ENCODE measurements around the gene TMEM138. TPM values are rescaled to one million over a fixed set of nuclear protein-coding genes. Genes with fewer than 3 reads are reported as not detected.

Gene TMEM138
- total and polyA plus RNA-seq, 5 donors from 2014 or later: 48.6 to 73.2 (median 59.9) TPM

- no peak overlapping the region for H3K4me3 ChIP-seq (ENCODE audit: low read depth, low read length)
- no peaks in the 10 kb centered on the region for H3K27me3 Mint-ChIP-seq
- H3K27ac ChIP-seq (ENCODE audit: insufficient read depth, low read length, poor library complexity, severe bottlenecking): no peak overlapping the region
- H3K4me3 Mint-ChIP-seq: no peak overlapping the region
- no peak overlapping the region for H3K27ac Mint-ChIP-seq
- ATAC-seq (ENCODE audit: low read depth in 2 of 2): no peak
- no peaks in the 10 kb centered on the region for H3K4me1 ChIP-seq (ENCODE audit: control insufficient read depth, insufficient read depth, low read length, poor library complexity, severe bottlenecking)
- H3K9me3 ChIP-seq (ENCODE audit: control insufficient read depth in 2 of 2, low read length in 2 of 2): no peaks in the 10 kb centered on the region
- H3K36me3 Mint-ChIP-seq: no peaks in the 10 kb centered on the region
- DNase-seq: no peak
- H3K36me3 ChIP-seq (ENCODE audit: control insufficient read depth, insufficient read depth, low read length): no peaks in the 10 kb centered on the region
- no peaks in the 10 kb centered on the region for H3K27me3 ChIP-seq (ENCODE audit: control insufficient read depth, insufficient read depth, low read length)
- H3K9me3 Mint-ChIP-seq: peaks cover 0 to 2% (median 0%) of the 10 kb centered on the region in 7 donors
- H3K4me1 Mint-ChIP-seq: peaks cover 0 to 9% (median 7%) of the 10 kb centered on the region in 4 donors
Observed at GRCh38 chr11:61384271-61385242, 22.4 kb downstream of the TMEM138 start.

DNA sequence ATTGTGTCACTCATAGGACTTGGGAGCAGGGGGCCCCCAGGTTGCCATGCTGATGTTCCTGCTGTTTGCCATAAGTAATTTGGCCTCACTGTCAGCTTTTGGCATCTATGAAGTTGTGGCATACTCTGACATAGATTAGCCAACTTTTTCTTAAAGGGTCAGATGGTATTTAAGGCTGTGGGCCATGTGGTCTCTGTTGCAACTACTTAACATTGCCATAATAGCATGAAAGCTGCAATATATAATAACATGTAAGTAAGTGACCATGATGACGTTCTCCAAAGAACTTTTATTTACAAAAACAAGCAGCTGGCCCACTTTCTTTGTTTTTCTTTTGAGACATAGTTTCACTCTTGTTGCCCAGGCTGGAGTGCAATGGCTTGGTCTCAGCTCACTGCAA lies 28.0 kb downstream of the TMEM138 start:
- DNase-seq (no peak), ATAC-seq (ENCODE audit: low read depth in 2 of 2) (no peak)
- Mint-ChIP-seq H3K27me3 (no peaks in the 10 kb centered on the region), H3K36me3 (peaks cover 8% of the 10 kb centered on the region), H3K4me3 (peak overlapping the region in 2 of 4 donors; percentile 7 to 16), H3K27ac (peak overlapping the region in 1 of 3 donors; percentile 42), H3K9me3 (peaks cover 0 to 2% (median 0%) of the 10 kb centered on the region in 7 donors), H3K4me1 (peaks cover 11 to 39% (median 21%) of the 10 kb centered on the region in 4 donors)
- H3K9me3 ChIP-seq (ENCODE audit: control insufficient read depth in 2 of 2, low read length in 2 of 2): no peaks in the 10 kb centered on the region
- no peak overlapping the region for H3K27ac ChIP-seq (ENCODE audit: insufficient read depth, low read length, poor library complexity, severe bottlenecking)
- H3K36me3 ChIP-seq (ENCODE audit: control insufficient read depth, insufficient read depth, low read length): peaks cover 3% of the 10 kb centered on the region
- H3K27me3 ChIP-seq (ENCODE audit: control insufficient read depth, insufficient read depth, low read length): no peaks in the 10 kb centered on the region
- H3K4me3 ChIP-seq (ENCODE audit: low read depth, low read length): no peak overlapping the region
- H3K4me1 ChIP-seq (ENCODE audit: control insufficient read depth, insufficient read depth, low read length, poor library complexity, severe bottlenecking): peaks cover 21% of the 10 kb centered on the region

GRCh38 chr11:61392981-61393595 lies 30.9 kb downstream of the TMEM138 start:
- DNase-seq (peak in 2 of 3 donors; percentile 18 to 48), ATAC-seq (ENCODE audit: low read depth in 2 of 2) (peak; percentile 27 to 28)
- Mint-ChIP-seq H3K27me3 (no peaks in the 10 kb centered on the region), H3K4me3 (peak overlapping the region; percentile 96 to 97 (median 96)), H3K36me3 (peaks cover 16% of the 10 kb centered on the region), H3K4me1 (peaks cover 5 to 35% (median 19%) of the 10 kb centered on the region in 4 donors), H3K9me3 (no peaks in the 10 kb centered on the region), H3K27ac (peak overlapping the region; percentile 97 to 100 (median 99))
- H3K4me3 ChIP-seq (ENCODE audit: low read depth, low read length): peak overlapping the region; percentile 86
- peaks cover 17% of the 10 kb centered on the region for H3K36me3 ChIP-seq (ENCODE audit: control insufficient read depth, insufficient read depth, low read length)
- H3K27me3 ChIP-seq (ENCODE audit: control insufficient read depth, insufficient read depth, low read length): no peaks in the 10 kb centered on the region
- peak overlapping the region; percentile 83 for H3K27ac ChIP-seq (ENCODE audit: insufficient read depth, low read length, poor library complexity, severe bottlenecking)
- peaks cover 21% of the 10 kb centered on the region for H3K4me1 ChIP-seq (ENCODE audit: control insufficient read depth, insufficient read depth, low read length, poor library complexity, severe bottlenecking)
- H3K9me3 ChIP-seq (ENCODE audit: control insufficient read depth in 2 of 2, low read length in 2 of 2): no peaks in the 10 kb centered on the region

GRCh38 chr11:61401173-61401572 lies 39.0 kb downstream of the TMEM138 start:
- no peak overlapping the region for H3K27ac ChIP-seq (ENCODE audit: insufficient read depth, low read length, poor library complexity, severe bottlenecking)
- no peaks in the 10 kb centered on the region for H3K9me3 ChIP-seq (ENCODE audit: control insufficient read depth in 2 of 2, low read length in 2 of 2)
- H3K27me3 ChIP-seq (ENCODE audit: control insufficient read depth, insufficient read depth, low read length): no peaks in the 10 kb centered on the region
- Mint-ChIP-seq H3K9me3 (no peaks in the 10 kb centered on the region), H3K36me3 (peaks cover 26% of the 10 kb centered on the region), H3K27ac (peak overlapping the region in 1 of 3 donors; percentile 27), H3K4me3 (no peak overlapping the region), H3K4me1 (peaks cover 3 to 9% (median 6%) of the 10 kb centered on the region in 4 donors), H3K27me3 (no peaks in the 10 kb centered on the region)
- H3K4me3 ChIP-seq (ENCODE audit: low read depth, low read length): no peak overlapping the region
- DNase-seq (no peak), ATAC-seq (ENCODE audit: low read depth in 2 of 2) (no peak)
- no peaks in the 10 kb centered on the region for H3K4me1 ChIP-seq (ENCODE audit: control insufficient read depth, insufficient read depth, low read length, poor library complexity, severe bottlenecking)
- peaks cover 61% of the 10 kb centered on the region for H3K36me3 ChIP-seq (ENCODE audit: control insufficient read depth, insufficient read depth, low read length)

DNA sequence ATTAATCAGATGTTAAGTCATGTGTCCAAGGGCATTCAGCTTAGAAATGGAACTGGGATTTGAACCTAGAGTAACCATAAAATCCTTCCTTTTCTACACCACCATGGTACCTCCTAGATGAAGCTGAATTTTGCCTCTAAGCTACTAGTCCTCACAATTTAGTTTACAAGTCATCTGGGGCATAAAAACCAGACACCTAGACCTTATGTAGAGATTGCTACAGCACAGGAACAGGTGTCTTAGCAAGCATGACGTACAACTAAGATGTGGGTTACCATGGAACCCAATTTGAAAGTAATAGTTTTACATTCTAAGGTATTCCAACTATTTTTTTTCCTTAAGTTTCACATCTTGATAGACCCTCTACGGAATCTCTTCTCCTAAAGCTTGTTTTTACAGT lies 39.4 kb downstream of the TMEM138 start:
- peaks cover 26% of the 10 kb centered on the region for H3K36me3 Mint-ChIP-seq
- H3K4me1 Mint-ChIP-seq: peaks cover 3 to 9% (median 6%) of the 10 kb centered on the region in 4 donors
- DNase-seq (no peak), ATAC-seq (ENCODE audit: low read depth in 2 of 2) (no peak)
- no peaks in the 10 kb centered on the region for H3K27me3 Mint-ChIP-seq
- no peak overlapping the region for H3K4me3 Mint-ChIP-seq
- Histone ChIP-seq H3K9me3 (ENCODE audit: control insufficient read depth in 2 of 2, low read length in 2 of 2) (no peaks in the 10 kb centered on the region), H3K27me3 (ENCODE audit: control insufficient read depth, insufficient read depth, low read length) (no peaks in the 10 kb centered on the region), H3K36me3 (ENCODE audit: control insufficient read depth, insufficient read depth, low read length) (peaks cover 65% of the 10 kb centered on the region), H3K4me3 (ENCODE audit: low read depth, low read length) (no peak overlapping the region), H3K4me1 (ENCODE audit: control insufficient read depth, insufficient read depth, low read length, poor library complexity, severe bottlenecking) (no peaks in the 10 kb centered on the region), H3K27ac (ENCODE audit: insufficient read depth, low read length, poor library complexity, severe bottlenecking) (no peak overlapping the region)
- H3K9me3 Mint-ChIP-seq: no peaks in the 10 kb centered on the region
- no peak overlapping the region for H3K27ac Mint-ChIP-seq

DNA sequence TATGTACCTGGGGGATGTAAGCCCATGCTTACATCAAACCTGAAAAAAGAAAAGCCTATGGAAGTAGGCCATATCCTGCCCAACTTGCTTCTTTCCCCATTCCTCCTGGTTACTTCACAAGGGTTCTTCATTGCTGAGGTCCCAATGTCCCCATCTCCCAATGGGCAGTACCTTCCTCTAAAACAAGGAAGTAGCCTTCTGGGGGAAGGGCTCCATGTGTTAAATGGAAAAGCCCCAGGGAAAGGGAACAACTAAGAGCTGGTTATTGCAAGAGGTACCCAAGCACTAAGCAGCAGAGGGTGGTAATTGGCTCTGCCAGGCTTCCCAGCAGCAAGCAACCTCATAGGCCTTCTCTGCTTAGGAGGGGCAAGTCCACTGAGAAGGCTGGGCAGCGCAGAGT lies 41.5 kb downstream of the TMEM138 start:
- H3K27ac ChIP-seq (ENCODE audit: insufficient read depth, low read length, poor library complexity, severe bottlenecking): no peak overlapping the region
- H3K9me3 ChIP-seq (ENCODE audit: control insufficient read depth in 2 of 2, low read length in 2 of 2): no peaks in the 10 kb centered on the region
- H3K27me3 ChIP-seq (ENCODE audit: control insufficient read depth, insufficient read depth, low read length): no peaks in the 10 kb centered on the region
- H3K4me1 ChIP-seq (ENCODE audit: control insufficient read depth, insufficient read depth, low read length, poor library complexity, severe bottlenecking): no peaks in the 10 kb centered on the region
- peaks cover 3 to 9% (median 4%) of the 10 kb centered on the region in 4 donors for H3K4me1 Mint-ChIP-seq
- H3K27me3 Mint-ChIP-seq: no peaks in the 10 kb centered on the region
- H3K27ac Mint-ChIP-seq: no peak overlapping the region
- DNase-seq (no peak), ATAC-seq (ENCODE audit: low read depth in 2 of 2) (no peak)
- peaks cover 24% of the 10 kb centered on the region for H3K36me3 Mint-ChIP-seq
- no peak overlapping the region for H3K4me3 Mint-ChIP-seq
- H3K9me3 Mint-ChIP-seq: no peaks in the 10 kb centered on the region
- H3K36me3 ChIP-seq (ENCODE audit: control insufficient read depth, insufficient read depth, low read length): peaks cover 70% of the 10 kb centered on the region
- no peak overlapping the region for H3K4me3 ChIP-seq (ENCODE audit: low read depth, low read length)

GRCh38 chr11:61404103-61404502 lies 41.9 kb downstream of the TMEM138 start:
- no peaks in the 10 kb centered on the region for H3K9me3 ChIP-seq (ENCODE audit: control insufficient read depth in 2 of 2, low read length in 2 of 2)
- DNase-seq (no peak), ATAC-seq (ENCODE audit: low read depth in 2 of 2) (no peak)
- peaks cover 70% of the 10 kb centered on the region for H3K36me3 ChIP-seq (ENCODE audit: control insufficient read depth, insufficient read depth, low read length)
- no peak overlapping the region for H3K27ac ChIP-seq (ENCODE audit: insufficient read depth, low read length, poor library complexity, severe bottlenecking)
- no peak overlapping the region for H3K27ac Mint-ChIP-seq
- no peaks in the 10 kb centered on the region for H3K9me3 Mint-ChIP-seq
- H3K27me3 ChIP-seq (ENCODE audit: control insufficient read depth, insufficient read depth, low read length): no peaks in the 10 kb centered on the region
- no peaks in the 10 kb centered on the region for H3K27me3 Mint-ChIP-seq
- H3K4me1 ChIP-seq (ENCODE audit: control insufficient read depth, insufficient read depth, low read length, poor library complexity, severe bottlenecking): no peaks in the 10 kb centered on the region
- H3K4me1 Mint-ChIP-seq: peaks cover 3 to 9% (median 4%) of the 10 kb centered on the region in 4 donors
- no peak overlapping the region for H3K4me3 Mint-ChIP-seq
- H3K4me3 ChIP-seq (ENCODE audit: low read depth, low read length): no peak overlapping the region
- peaks cover 24% of the 10 kb centered on the region for H3K36me3 Mint-ChIP-seq

All from CD4-positive, CD25-positive, alpha-beta regulatory T cell (primary cell).